HL-60/S4 treated with retinoic acid at 250 ng/mL for 4 days and 3 days (cell line): ENCODE results near the gene DCHS2.

Experiments used
- in situ Hi-C: fragments of 300-500 bp; cut with MboI; formaldehyde crosslinking; loops from 2 replicates; pipeline ENCODE4 v1.7.0; 2022; ENCODE audit warnings: low sequenced_read_pairs

DCHS2 gene

DNA sequence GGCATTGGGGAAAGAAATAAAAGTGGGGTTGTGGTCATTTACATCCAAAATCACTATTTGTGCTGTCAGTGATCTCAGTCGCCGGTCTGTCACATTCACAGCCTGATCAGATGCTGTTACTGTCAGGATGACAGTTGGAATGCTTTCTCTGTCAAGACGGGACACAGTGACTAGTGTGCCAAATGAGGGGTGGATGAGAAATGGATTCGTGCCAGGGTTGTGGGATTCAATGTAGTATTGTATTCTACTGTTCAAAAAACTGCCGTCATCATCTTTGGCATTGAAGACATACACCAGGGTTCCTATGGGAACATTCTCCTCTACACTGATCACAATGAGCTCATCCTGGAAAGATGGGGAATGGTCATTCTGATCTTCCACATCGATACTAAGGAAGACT, 171.1 kb downstream of the DCHS2 start:
- in situ Hi-C loops, result no loop called here

GRCh38 chr4:154319736-154320135, 171.9 kb downstream of the DCHS2 start:
- in situ Hi-C loops, result no loop called here

- in situ Hi-C loops, result no loop called here
Measured at GRCh38 chr4:154317201-154317999, 174.2 kb downstream of the DCHS2 start.

DNA sequence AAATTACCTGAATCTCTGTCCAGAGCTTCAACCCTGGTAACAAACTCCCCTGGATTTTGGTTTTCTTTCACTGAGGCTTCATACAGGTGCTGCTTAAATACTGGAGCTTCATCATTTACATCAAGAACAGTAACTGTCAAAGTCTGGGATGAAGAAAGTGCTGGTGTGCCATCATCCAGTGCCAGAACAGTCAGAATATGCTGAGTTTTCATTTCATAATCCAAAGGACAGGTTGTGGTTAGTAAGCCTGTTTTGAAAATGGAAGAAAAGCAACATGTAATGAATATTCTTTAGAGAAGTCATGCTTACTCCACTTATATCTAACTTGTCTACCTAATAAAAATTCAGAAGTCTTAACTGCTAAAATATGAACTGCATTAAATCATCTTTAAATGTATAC, 175.9 kb downstream of the DCHS2 start:
- in situ Hi-C loops, result no loop called here

DNA sequence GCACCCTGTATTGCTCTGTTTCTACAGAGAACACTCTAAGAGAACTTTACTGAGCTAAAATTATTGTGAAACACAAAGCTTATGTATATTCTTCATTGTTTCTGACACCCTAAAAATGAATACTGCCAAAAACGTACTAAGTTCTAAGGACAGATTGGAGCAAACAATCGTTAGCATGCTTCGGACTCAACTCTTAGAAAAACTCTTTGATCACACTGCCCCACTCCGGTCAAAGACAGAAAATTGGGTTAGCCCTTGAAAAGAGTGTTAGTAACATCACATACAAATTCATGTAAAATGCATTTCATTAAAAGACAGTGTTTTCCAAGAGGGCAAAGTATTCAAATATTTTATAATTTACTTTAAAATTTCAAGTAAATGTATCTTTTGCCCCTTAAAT, 177.4 kb downstream of the DCHS2 start:
- in situ Hi-C loops, result no loop called here

- in situ Hi-C loops, result no loop called here
Measured at GRCh38 chr4:154313004-154313585, 178.5 kb downstream of the DCHS2 start.

DNA sequence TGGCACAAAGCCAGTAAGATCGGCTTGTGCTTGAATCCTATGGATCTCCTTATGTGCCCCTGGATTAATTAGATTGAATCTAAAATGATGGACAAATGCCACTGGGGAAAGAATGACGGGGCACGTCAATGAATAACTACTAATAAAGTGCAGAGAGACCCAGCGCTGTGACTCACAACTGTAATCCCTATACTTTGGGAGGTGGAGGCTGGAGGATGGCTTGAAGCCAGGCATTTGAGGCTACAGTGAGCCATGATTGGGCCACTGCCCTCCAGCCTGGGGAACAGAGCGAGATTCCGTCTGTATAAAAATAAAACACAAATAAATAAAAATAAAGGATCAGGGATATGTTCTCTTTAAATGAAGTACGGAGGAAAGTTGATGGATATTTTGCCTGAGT, 179.4 kb downstream of the DCHS2 start:
- in situ Hi-C loops, result no loop called here

DNA sequence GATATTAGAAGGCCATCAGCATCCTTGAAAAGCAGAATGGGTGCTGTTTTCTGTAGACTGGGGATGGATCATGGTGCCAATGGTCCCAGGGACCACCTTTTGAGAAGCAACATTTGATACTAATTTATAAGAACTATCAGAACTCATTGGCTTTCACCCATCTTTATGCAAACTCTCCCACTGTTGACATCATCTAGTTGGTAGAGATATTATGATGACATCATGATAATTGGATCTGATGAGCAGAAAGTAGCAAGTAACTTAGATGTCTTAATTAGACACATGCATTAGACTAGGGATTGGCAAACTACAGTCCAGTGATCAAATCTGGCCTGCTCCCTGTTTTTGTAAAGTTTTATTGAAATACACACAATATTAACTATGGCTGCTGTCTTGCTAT, 181.0 kb downstream of the DCHS2 start:
- in situ Hi-C loops, result no loop called here

GRCh38 chr4:154308207-154308606, 183.4 kb downstream of the DCHS2 start:
- in situ Hi-C loops, result no loop called here

GRCh38 chr4:154307451-154307850, 184.1 kb downstream of the DCHS2 start:
- in situ Hi-C loops, result no loop called here

DNA sequence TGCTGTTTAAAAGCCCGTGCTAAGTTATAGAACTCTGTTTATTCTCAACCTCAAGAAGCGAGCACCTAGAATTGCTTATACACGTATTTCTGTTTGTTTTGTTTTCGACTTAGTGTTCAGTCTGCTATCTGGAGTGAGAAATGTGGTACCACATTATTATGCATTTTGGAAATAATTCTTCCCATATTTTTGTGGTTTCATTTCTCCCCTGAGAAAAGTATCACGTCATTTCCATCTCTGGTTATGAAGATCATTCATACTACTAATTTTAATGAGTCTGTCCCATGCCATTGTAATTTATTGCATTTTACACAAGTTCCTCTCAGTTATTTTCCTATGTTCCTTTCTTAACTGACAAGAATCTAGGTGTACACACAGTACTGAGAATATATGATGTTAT, 186.0 kb downstream of the DCHS2 start:
- in situ Hi-C loops, result no loop called here

DNA sequence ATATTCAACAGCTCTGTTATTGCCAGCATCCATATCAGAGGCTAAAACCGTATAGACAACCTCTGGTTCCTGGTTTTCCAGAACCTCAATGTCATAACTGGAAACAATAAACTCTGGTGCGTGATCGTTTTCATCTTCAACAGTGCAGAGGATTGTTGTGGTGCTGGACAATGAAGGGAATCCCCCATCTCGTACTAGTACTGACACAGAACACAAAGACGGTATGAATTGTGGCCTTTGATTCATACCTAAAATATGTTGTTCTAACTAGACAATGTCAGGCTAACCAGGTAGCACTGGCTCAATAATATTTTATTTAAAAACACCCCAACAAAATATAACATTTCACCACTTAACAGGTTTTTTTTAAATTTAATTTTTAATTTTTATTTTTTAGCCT, 186.9 kb downstream of the DCHS2 start:
- in situ Hi-C loops, result no loop called here

- in situ Hi-C loops, result no loop called here
Measured at GRCh38 chr4:154294652-154295350, 196.8 kb downstream of the DCHS2 start.

- in situ Hi-C loops, result no loop called here
Measured at GRCh38 chr4:154293427-154293826, 198.2 kb downstream of the DCHS2 start.

- in situ Hi-C loops, result no loop called here
Measured at GRCh38 chr4:154292589-154292988, 199.0 kb downstream of the DCHS2 start.

GRCh38 chr4:154277172-154277571, 214.4 kb downstream of the DCHS2 start:
- in situ Hi-C loops, result no loop called here

GRCh38 chr4:154276496-154276895, 215.1 kb downstream of the DCHS2 start:
- in situ Hi-C loops, result no loop called here

DNA sequence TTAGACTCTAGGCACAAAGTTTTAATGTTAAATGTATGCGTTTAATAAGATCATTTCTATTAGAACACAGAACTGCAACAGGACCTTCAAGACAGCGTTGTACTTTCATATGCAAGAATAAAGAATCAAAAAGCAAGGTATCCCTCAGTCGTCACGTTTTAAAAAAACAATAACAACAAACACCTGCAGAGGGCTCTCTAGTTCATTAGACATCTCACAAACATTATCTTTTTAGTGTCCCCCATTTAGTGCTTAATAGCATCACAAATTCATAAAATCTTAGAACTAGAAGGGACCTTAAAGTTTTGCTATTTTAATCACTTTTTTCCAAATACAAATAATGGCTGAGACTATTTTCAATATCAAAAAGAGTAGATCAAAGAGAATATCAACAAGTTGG, 236.6 kb downstream of the DCHS2 start:
- in situ Hi-C loops, result no loop called here

DNA sequence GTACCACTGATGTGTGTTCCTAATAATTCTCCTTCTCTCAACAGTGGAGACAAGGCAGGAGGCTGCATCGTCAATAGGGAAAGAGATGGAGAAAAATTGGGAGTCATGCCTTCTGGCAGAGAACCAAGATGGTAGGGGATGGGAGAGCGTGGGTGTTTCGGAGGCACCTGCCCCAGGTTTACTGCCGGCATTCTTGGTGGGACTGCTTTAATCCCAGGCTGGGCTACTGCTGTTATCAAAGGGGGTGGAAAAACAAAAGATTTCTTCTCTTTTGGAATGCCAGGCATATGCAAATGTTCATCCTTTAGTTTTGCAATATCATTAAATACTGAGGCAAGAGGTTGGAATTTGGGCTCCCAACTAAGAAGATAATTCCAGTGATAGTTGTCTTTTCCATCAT, 257.0 kb downstream of the DCHS2 start:
- in situ Hi-C loops, result no loop called here

- in situ Hi-C loops, result no loop called here
Measured at GRCh38 chr4:154231806-154232478, 259.7 kb downstream of the DCHS2 start.

GRCh38 chr4:154230723-154231122, 260.9 kb downstream of the DCHS2 start:
- in situ Hi-C loops, result no loop called here

DNA sequence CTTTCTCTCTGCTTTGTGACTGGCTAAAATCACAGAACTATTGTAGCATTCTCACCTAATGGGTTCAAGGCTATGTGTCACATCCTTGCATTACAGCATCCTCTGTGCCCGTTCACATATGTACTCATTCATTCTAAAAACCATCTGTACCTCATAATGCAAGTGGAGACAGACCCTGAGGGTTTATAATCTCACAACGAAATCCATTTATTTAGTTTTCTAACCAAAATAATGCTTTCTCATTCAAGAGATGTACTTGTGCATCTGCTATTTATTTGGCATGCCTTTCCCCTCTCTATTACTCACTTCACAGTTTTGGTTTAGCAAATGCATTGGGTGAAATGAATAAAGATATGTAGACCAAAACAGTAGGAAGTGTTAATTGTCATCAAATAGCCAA, 261.5 kb downstream of the DCHS2 start:
- in situ Hi-C loops, result no loop called here
